Measurements from ENCODE around the gene SHB.

- TF ChIP-seq CTCF (IDR thresholded peaks at IDR 0.05) (no peak), POLR2A (IDR thresholded peaks at IDR 0.05) (no peak)
Measured at GRCh38 chr9:37899041-37899440, 170.0 kb downstream of the SHB start.
